ENCODE measurements around the gene TUT1. TPM values are rescaled to one million over a fixed set of nuclear protein-coding genes. Genes with fewer than 3 reads are reported as not detected.
A peak's percentile ranks its signal among the peaks of the same experiment; 100 is the strongest.

TUT1 gene
- total RNA-seq, 1 donor from 2014 or later = 23.1 TPM

DNA sequence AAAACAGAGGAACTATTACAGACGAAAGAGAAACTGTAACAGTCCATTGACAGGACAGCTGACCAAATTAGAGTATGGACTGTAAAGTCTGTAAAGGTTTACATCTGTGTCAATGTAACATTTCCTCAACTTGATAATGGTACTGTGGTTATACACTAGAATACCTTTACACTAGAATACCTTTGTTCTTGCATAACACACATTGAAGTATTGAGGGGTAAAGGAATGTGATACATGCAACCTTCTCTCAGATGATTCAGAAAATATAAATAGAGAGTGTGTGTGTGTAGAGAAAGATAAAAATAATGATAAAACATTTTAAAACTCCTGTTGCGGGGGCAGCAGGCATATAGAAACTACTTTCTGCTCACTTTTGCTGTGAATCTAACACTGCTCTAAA is 12.1 kb downstream of the TUT1 start:
- Mint-ChIP-seq H3K4me3 (ENCODE audit: low read depth) (no peak overlapping the region), H3K36me3 (ENCODE audit: insufficient read depth) (peaks cover 13% of the 10 kb centered on the region), H3K27me3 (no peaks in the 10 kb centered on the region), H3K4me1 (ENCODE audit: low read depth) (peaks cover 7% of the 10 kb centered on the region), H3K9me3 (ENCODE audit: low read depth) (no peaks in the 10 kb centered on the region), H3K27ac (no peak overlapping the region)
- DNase-seq (ENCODE audit: low spot score, unreplicated experiment) = no peak
- TF ChIP-seq, protein P1, sequence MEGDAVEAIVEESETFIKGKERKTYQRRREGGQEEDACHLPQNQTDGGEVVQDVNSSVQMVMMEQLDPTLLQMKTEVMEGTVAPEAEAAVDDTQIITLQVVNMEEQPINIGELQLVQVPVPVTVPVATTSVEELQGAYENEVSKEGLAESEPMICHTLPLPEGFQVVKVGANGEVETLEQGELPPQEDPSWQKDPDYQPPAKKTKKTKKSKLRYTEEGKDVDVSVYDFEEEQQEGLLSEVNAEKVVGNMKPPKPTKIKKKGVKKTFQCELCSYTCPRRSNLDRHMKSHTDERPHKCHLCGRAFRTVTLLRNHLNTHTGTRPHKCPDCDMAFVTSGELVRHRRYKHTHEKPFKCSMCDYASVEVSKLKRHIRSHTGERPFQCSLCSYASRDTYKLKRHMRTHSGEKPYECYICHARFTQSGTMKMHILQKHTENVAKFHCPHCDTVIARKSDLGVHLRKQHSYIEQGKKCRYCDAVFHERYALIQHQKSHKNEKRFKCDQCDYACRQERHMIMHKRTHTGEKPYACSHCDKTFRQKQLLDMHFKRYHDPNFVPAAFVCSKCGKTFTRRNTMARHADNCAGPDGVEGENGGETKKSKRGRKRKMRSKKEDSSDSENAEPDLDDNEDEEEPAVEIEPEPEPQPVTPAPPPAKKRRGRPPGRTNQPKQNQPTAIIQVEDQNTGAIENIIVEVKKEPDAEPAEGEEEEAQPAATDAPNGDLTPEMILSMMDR (IDR thresholded peaks at IDR 0.05; ENCODE audit: unreplicated experiment) = no peak

DNA sequence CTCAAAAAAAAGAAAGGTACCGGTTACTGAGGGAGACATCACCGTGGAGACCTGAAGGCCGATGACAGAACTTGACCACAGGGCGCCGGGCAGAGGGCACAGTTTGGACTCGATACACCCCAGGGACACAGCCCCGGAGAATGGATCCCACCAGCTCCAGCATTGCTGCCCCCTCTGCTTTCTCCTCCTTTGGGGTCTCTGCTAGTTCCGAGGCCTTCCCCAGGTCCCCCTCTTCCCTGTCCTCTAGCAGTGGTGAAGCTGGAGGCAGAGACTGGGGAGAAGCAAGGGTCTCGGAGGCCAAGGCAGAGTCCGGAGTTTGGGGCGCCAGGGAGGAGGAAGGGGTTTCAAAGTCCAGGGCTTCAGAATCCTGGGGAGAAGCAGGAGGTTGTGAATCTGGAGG is 12.8 kb downstream of the TUT1 start:
- H3K36me3 Mint-ChIP-seq (ENCODE audit: insufficient read depth) = peaks cover 10% of the 10 kb centered on the region
- H3K27me3 Mint-ChIP-seq = no peaks in the 10 kb centered on the region
- peaks cover 12% of the 10 kb centered on the region for H3K4me1 Mint-ChIP-seq (ENCODE audit: low read depth)
- H3K4me3 Mint-ChIP-seq (ENCODE audit: low read depth) = no peak overlapping the region
- no peak overlapping the region for H3K27ac Mint-ChIP-seq
- H3K9me3 Mint-ChIP-seq (ENCODE audit: low read depth) = no peaks in the 10 kb centered on the region
- TF ChIP-seq, protein P1 (IDR thresholded peaks at IDR 0.05; ENCODE audit: unreplicated experiment) = no peak
- DNase-seq (ENCODE audit: low spot score, unreplicated experiment) = no peak

DNA sequence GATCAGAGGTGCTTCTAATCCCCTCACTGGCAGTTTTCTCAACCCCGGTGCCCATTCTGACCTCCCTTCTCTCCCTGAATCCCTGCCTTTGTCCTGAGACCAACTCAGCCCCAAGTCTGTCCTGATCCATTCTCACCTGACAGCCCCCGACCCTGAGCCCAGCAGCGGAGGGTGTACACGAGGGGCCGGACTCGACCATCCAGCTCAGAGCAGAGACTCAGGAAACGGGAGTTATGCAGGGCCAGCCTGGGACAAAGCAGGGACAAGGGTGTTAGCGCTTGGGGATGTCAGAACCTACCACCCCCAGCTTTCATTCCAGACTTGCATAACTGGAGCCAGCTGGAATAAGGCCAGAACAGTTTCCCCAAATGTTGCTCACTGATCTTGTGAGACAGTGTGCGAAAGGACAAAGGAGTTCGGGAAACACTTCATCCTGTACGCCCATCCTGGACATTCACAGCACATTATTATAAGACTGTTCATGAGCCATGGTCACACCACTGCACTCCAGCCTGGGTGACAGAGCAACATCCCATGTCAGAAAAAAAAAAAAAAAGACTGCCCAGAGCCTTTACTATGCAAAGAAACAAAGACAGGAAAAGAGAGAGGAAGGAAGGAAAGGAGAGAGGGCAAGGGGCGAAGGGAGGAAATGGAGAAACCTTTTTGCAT is 14.1 kb downstream of the TUT1 start:
- DNase-seq (ENCODE audit: low spot score, unreplicated experiment) = no peak
- Mint-ChIP-seq H3K36me3 (ENCODE audit: insufficient read depth) (peaks cover 18% of the 10 kb centered on the region), H3K27me3 (no peaks in the 10 kb centered on the region), H3K4me1 (ENCODE audit: low read depth) (peaks cover 23% of the 10 kb centered on the region), H3K27ac (no peak overlapping the region), H3K9me3 (ENCODE audit: low read depth) (no peaks in the 10 kb centered on the region), H3K4me3 (ENCODE audit: low read depth) (no peak overlapping the region)
- TF ChIP-seq, protein P1 (IDR thresholded peaks at IDR 0.05; ENCODE audit: unreplicated experiment) = no peak

DNA sequence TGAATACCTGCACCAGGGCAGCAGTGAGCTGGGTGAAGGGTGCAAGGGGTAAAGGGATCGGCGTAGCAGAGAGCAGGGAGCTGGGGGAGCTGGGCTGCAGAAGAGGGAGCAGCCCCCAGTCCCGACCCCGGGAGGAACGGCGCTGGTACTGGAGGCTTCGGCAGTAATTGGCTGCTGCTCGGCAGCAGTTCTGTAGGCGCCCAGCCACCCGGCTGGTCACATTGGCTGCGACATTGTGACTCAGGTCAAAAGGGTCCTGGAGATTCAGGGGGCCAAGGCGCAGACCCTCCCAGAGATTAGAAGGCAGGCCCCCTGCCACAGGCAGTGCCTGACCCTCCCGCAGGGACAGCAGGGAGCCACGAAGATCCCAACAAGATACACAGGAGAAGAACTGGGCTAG is 15.5 kb downstream of the TUT1 start:
- Mint-ChIP-seq H3K36me3 (ENCODE audit: insufficient read depth) (peaks cover 23% of the 10 kb centered on the region), H3K4me1 (ENCODE audit: low read depth) (peaks cover 32% of the 10 kb centered on the region), H3K9me3 (ENCODE audit: low read depth) (no peaks in the 10 kb centered on the region), H3K27ac (peak overlapping the region; percentile 83), H3K4me3 (ENCODE audit: low read depth) (peak overlapping the region; percentile 52), H3K27me3 (no peaks in the 10 kb centered on the region)
- TF ChIP-seq, protein P1 (IDR thresholded peaks at IDR 0.05; ENCODE audit: unreplicated experiment) = no peak
- no peak for DNase-seq (ENCODE audit: low spot score, unreplicated experiment)

DNA sequence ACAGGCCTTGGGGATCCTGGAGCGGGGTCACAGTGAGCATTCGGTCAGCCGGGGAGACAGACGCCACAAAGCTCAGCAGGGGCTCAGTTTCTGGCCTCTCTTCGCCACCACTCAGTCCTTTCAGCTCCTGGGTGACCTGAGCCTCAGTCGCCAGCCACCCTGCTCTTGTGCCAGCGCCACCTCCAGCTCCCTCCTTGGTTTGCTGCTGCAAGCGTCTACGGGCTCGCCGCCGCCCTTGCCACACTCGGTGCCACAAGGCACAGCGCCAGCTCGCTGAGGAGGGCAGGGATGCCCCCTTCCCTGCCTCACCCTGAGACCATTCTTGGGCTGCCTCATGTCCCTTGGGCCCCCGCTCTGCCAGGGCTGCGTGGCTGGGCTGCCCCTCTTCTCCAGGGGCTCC is 16.2 kb downstream of the TUT1 start:
- no peaks in the 10 kb centered on the region for H3K9me3 Mint-ChIP-seq (ENCODE audit: low read depth)
- H3K27ac Mint-ChIP-seq = peak overlapping the region; percentile 99
- no peaks in the 10 kb centered on the region for H3K27me3 Mint-ChIP-seq
- peaks cover 26% of the 10 kb centered on the region for H3K36me3 Mint-ChIP-seq (ENCODE audit: insufficient read depth)
- peak overlapping the region; percentile 99 for H3K4me3 Mint-ChIP-seq (ENCODE audit: low read depth)
- DNase-seq (ENCODE audit: low spot score, unreplicated experiment) = no peak
- H3K4me1 Mint-ChIP-seq (ENCODE audit: low read depth) = peaks cover 33% of the 10 kb centered on the region
- TF ChIP-seq, protein P1 (IDR thresholded peaks at IDR 0.05; ENCODE audit: unreplicated experiment) = no peak

All from progenitor cell of endocrine pancreas (in vitro differentiated cells).